HFFc6 (cell line): Measurements from ENCODE around the gene PTPRN2. TPM values are rescaled to one million over a fixed set of nuclear protein-coding genes. Genes with fewer than 3 reads are reported as not detected.
"Not testable (repeated sequence)": the region's sequence is repeated elsewhere in the genome, so short reads cannot be mapped to it uniquely, and the experiment has no call there.

Experiments
- DNase-seq: peaks from one replicate; pipeline ENCODE4 v3.0.0-alpha.2; 2018
- H3K27ac Mint-ChIP-seq: 2 replicates; pipeline ENCODE4 v1.8.0; 2020; ENCODE audit warnings: mild to moderate bottlenecking, mixed read lengths
- H3K27me3 Mint-ChIP-seq: 2 replicates; pipeline ENCODE4 v1.8.0; 2021; ENCODE audit warnings: mild to moderate bottlenecking, moderate library complexity, mixed read lengths; ENCODE audit not compliant: insufficient read depth
- H3K36me3 Mint-ChIP-seq: 2 replicates; pipeline ENCODE4 v1.8.0; 2021; ENCODE audit warnings: low read depth, mixed read lengths
- H3K4me1 Mint-ChIP-seq: 2 replicates; pipeline ENCODE4 v1.8.0; 2020; ENCODE audit warnings: low read depth, mixed read lengths
- H3K4me3 Mint-ChIP-seq: 2 replicates; pipeline ENCODE4 v1.8.0; 2020; ENCODE audit warnings: mild to moderate bottlenecking, moderate library complexity, mixed read lengths
- H3K9me3 Mint-ChIP-seq: 2 replicates; pipeline ENCODE4 v1.8.0; 2020; ENCODE audit warnings: mild to moderate bottlenecking, mixed read lengths
- total RNA-seq, 6 experiments: library from RNA; stranded (reverse); fragmentation: NEBNext Ultra II Directional; extraction: Animal tissue kit (Norgen Biotek cat#: 25700); gene quantifications; 2 replicates in 1 of 6; 3 replicates in 5 of 6; pipeline ENCODE4 v1.2.3, GENCODE V29; 2021
- TF ChIP-seq, protein P1 (sequence below): fragments of 200-600 bp; sonication (generic); IDR thresholded peaks from 2 replicates; pipeline ENCODE4 v1.5.0; 2021; ENCODE audit warnings: antibody characterized with exemption, mild to moderate bottlenecking

The PTPRN2 gene
- total RNA-seq, 6 experiments from 2014 or later, result 0.05 to 0.27 (median 0.23) TPM

DNA sequence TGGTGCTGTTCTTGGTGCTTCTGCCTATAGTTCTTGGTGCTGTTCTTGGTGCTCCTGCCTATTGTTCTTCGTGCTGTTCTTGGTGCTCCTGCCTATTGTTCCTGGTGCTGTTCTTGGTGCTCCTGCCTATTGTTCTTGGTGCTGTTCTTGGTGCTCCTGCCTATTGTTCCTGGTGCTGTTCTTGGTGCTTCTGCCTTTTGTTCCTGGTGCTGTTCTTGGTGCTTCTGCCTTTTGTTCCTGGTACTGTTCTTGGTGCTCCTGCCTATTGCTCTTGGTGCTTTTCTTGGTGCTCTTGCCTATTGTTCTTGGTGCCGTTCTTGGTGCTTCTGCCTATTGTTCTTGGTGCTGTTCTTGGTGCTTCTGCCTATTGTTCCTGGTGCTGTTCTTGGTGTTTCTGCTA is 71.1 kb downstream of the PTPRN2 start:
- TF ChIP-seq, protein P1, sequence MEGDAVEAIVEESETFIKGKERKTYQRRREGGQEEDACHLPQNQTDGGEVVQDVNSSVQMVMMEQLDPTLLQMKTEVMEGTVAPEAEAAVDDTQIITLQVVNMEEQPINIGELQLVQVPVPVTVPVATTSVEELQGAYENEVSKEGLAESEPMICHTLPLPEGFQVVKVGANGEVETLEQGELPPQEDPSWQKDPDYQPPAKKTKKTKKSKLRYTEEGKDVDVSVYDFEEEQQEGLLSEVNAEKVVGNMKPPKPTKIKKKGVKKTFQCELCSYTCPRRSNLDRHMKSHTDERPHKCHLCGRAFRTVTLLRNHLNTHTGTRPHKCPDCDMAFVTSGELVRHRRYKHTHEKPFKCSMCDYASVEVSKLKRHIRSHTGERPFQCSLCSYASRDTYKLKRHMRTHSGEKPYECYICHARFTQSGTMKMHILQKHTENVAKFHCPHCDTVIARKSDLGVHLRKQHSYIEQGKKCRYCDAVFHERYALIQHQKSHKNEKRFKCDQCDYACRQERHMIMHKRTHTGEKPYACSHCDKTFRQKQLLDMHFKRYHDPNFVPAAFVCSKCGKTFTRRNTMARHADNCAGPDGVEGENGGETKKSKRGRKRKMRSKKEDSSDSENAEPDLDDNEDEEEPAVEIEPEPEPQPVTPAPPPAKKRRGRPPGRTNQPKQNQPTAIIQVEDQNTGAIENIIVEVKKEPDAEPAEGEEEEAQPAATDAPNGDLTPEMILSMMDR, result no peak

DNA sequence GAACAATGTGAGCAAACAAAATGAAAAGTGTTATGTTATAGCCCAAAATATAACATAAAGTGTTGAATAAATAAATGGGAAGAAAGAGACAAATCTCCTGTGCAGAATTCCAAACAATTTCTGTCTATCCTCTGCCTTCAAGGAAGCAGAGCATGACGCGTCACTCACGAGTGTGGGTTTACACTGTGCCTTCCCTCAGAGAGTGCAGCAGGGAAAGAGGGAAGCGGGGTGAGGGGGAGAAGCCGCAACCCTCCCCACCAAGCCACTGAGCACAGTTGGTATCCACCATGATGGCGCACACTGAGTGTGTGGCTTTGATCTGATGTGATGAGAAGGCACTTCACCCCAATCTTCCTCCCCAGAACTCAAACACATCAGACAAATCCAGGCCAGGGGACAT is 74.8 kb downstream of the PTPRN2 start:
- H3K4me1 Mint-ChIP-seq, result no peaks in the 10 kb centered on the region
- H3K4me3 Mint-ChIP-seq, result no peak overlapping the region
- peaks cover 2% of the 10 kb centered on the region for H3K27me3 Mint-ChIP-seq
- TF ChIP-seq, protein P1, result no peak
- no peak overlapping the region for H3K27ac Mint-ChIP-seq
- H3K36me3 Mint-ChIP-seq, result peaks cover 15% of the 10 kb centered on the region
- DNase-seq, result no peak
- H3K9me3 Mint-ChIP-seq, result peaks cover 40% of the 10 kb centered on the region

More for the DNA sequence above, 71.1 kb downstream of the PTPRN2 start:
- Mint-ChIP-seq H3K4me3 (no peak overlapping the region), H3K27me3 (peaks cover 2% of the 10 kb centered on the region), H3K9me3 (peaks cover 21% of the 10 kb centered on the region), H3K36me3 (peaks cover 4% of the 10 kb centered on the region; the same call in 1 of the 2 replicates), H3K4me1 (no peaks in the 10 kb centered on the region), H3K27ac (no peak overlapping the region)
- no peak for DNase-seq

GRCh38 chr7:158512042-158512441 is 75.6 kb downstream of the PTPRN2 start:
- no peaks in the 10 kb centered on the region for H3K4me1 Mint-ChIP-seq
- DNase-seq, result no peak
- peaks cover 47% of the 10 kb centered on the region for H3K9me3 Mint-ChIP-seq
- H3K27ac Mint-ChIP-seq, result no peak overlapping the region
- H3K4me3 Mint-ChIP-seq, result no peak overlapping the region
- TF ChIP-seq, protein P1, result no peak
- H3K27me3 Mint-ChIP-seq, result peaks cover 2% of the 10 kb centered on the region
- H3K36me3 Mint-ChIP-seq, result peaks cover 19% of the 10 kb centered on the region

DNA sequence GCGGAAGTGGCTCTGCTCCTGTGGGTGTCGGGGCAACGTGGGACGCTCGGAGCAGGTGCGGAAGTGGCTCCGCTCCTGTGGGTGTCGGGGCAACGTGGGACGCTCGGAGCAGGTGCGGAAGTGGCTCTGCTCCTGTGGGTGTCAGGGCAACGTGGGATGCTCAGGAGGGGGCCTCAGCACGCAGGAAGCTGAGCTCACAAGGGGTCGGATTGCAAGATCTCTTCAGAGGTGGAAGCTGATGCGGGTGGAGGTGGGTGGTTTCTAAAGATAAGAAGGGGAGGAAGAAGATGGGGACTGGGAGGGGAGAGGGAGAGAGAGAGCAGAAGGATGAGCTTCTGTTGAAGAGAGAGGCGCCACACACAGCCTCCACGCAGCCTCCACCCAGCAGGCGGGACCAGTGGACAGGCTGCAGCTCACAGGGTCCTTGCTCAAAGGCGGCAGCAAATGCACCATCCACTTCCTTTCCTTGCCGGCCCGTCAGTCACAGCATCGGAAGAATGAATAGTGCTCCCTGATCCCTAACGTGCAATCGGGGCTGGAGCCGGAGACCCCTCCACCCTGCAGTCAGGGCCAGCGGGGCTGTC is 78.7 kb downstream of the PTPRN2 start:
- Mint-ChIP-seq H3K27ac (no peak overlapping the region), H3K36me3 (peaks cover 19% of the 10 kb centered on the region), H3K4me3 (no peak overlapping the region), H3K27me3 (no peaks in the 10 kb centered on the region; the same call in 1 of the 2 replicates), H3K9me3 (peaks cover 49% of the 10 kb centered on the region), H3K4me1 (no peaks in the 10 kb centered on the region)
- TF ChIP-seq, protein P1, result no peak
- no peak for DNase-seq

GRCh38 chr7:158508321-158508720 is 79.3 kb downstream of the PTPRN2 start:
- not testable (repeated sequence) for DNase-seq, H3K27ac Mint-ChIP-seq, H3K4me1 Mint-ChIP-seq, H3K4me3 Mint-ChIP-seq, H3K27me3 Mint-ChIP-seq
- peaks cover 19% of the 10 kb centered on the region for H3K36me3 Mint-ChIP-seq
- H3K9me3 Mint-ChIP-seq, result peaks cover 53% of the 10 kb centered on the region

DNA sequence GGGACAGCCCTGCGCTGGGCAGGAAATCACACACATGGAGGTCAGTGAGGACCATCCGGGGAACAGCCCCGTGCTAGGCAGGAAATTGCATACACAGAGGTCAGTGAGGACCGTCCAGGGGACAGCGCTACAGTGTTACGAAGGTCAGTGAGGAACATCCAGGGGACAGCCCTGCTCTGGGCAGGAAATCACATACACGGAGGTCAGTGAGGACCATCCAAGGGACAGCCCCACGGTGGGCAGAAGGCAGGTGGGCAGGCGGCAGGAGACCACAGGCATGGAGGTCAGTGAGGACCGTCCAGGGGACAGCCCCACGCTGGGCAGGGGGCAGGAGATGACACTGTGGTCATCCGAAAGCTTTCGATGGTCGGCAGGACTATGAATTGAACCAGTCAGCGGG is 79.7 kb downstream of the PTPRN2 start:
- no peak for DNase-seq
- Mint-ChIP-seq H3K27ac (no peak overlapping the region), H3K4me1 (no peaks in the 10 kb centered on the region), H3K27me3 (no peaks in the 10 kb centered on the region), H3K36me3 (peaks cover 19% of the 10 kb centered on the region), H3K4me3 (no peak overlapping the region), H3K9me3 (peaks cover 56% of the 10 kb centered on the region)
- TF ChIP-seq, protein P1, result no peak

DNA sequence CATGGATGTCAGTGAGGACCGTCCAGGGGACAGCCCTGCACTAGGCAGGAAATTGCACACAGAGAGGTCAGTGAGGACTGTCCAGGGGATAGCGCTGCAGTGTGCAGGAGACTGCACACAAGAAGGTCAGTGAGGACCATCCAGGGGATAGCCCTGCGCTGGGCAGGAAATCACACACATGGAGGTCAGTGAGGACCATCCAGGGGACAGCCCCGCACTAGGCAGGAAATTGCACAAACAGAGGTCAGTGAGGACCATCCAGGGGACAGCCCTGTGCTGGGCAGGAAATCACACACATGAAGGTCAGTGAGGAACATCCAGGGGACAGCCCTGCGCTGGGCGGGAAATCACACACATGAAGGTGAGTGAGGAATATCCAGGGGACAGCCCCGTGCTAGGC is 80.4 kb downstream of the PTPRN2 start:
- not testable (repeated sequence) for H3K27ac Mint-ChIP-seq, H3K27me3 Mint-ChIP-seq
- peaks cover 56% of the 10 kb centered on the region for H3K9me3 Mint-ChIP-seq

More for the DNA sequence above, 80.4 kb downstream of the PTPRN2 start:
- H3K36me3 Mint-ChIP-seq, result peaks cover 19% of the 10 kb centered on the region
- H3K4me3 Mint-ChIP-seq, DNase-seq, H3K4me1 Mint-ChIP-seq: not testable (repeated sequence)
